ENCODE data around the gene TRERF1. TPM values are rescaled to one million over a fixed set of nuclear protein-coding genes. Genes with fewer than 3 reads are reported as not detected.

The TRERF1 gene
- polyA plus RNA-seq, 1 of the 3 experiments (the other 2 are of a cell fraction): 3.6 TPM

GRCh38 chr6:42224222-42225028 lies 227.3 kb downstream of the TRERF1 start:
- 0 out of 2 replicates have a peak overlapping the region, but pooled peaks have one; percentile 7 for H2AFZ ChIP-seq (ENCODE audit: low read depth)
- H3K27me3 ChIP-seq (ENCODE audit: insufficient read depth): no peaks in the 10 kb centered on the region
- H3K36me3 ChIP-seq (replicated peaks in 1 of 2; ENCODE audit: control insufficient read depth in 1 of 2, insufficient read depth in 2 of 2, low read length in 1 of 2): peaks cover 3 to 7% of the 10 kb centered on the region in 2 experiments
- POLR2A ChIA-PET: no interaction called here
- DNase-seq: no peak
- peak overlapping the region; percentile 24 for H3K4me2 ChIP-seq
- H3K9me2 ChIP-seq: no peaks in the 10 kb centered on the region
- CTCF ChIA-PET: interaction anchor here (1.7 to 1.9 kb wide), 2 partner anchors 9 to 323 kb away, joined by 3 to 9 read pairs; no protein-coding TSS in a partner anchor
- no peak overlapping the region for H3K4me3 ChIP-seq (ENCODE audit: low read depth in 2 of 2, low read length in 1 of 2)
- peaks cover 25% of the 10 kb centered on the region for H3F3A ChIP-seq (replicated peaks; ENCODE audit: insufficient read depth)
- H3K9me3 ChIP-seq: no peaks in the 10 kb centered on the region
- H3K9ac ChIP-seq: peak overlapping the region; percentile 55; the same call in 1 of the 2 replicates
- peak overlapping the region in 1 of 2 experiments; percentile 85; a peak in 3 of 4 replicates for H3K27ac ChIP-seq (ENCODE audit: low read depth in 2 of 2, low read length in 1 of 2)
- H3K4me1 ChIP-seq (ENCODE audit: control insufficient read depth in 1 of 2, insufficient read depth in 2 of 2, low read depth in 1 of 2, low read length in 1 of 2): peaks cover 3 to 21% of the 10 kb centered on the region in 2 experiments
- no peaks in the 10 kb centered on the region for H4K20me1 ChIP-seq (ENCODE audit: insufficient read depth)
- 51% methylated on average over 12 of the region's 12 CpGs for WGBS (ENCODE audit: low lambda C conversion rate)
- H3K79me2 ChIP-seq (ENCODE audit: insufficient read depth): no peaks in the 10 kb centered on the region
- TF ChIP-seq TCF12 (IDR thresholded peaks at IDR 0.05) (peak; percentile 80), MXI1 (IDR thresholded peaks at IDR 0.05; ENCODE audit: low read depth, low read length) (no peak), RXRA (IDR thresholded peaks at IDR 0.05; ENCODE audit: borderline replicate concordance, low read depth) (peak; percentile 47; the same call in 1 of the 2 replicates), EP300 (IDR thresholded peaks at IDR 0.05; ENCODE audit: borderline replicate concordance in 1 of 2, low read depth in 1 of 2, low read length in 1 of 2) (peak in 1 of 2 experiments; percentile 45; a peak in 1 of 4 replicates), JUND (IDR thresholded peaks at IDR 0.05) (peak; percentile 93), POLR2AphosphoS5 (IDR thresholded peaks at IDR 0.05; ENCODE audit: low read depth, low read length) (peak; percentile 71; the same call in 1 of the 2 replicates), NFIC (IDR thresholded peaks at IDR 0.05; ENCODE audit: borderline replicate concordance) (no peak), ELF1 (IDR thresholded peaks at IDR 0.05) (no peak), YY1 (IDR thresholded peaks at IDR 0.05; ENCODE audit: low read depth) (no peak), SMC3 (IDR thresholded peaks at IDR 0.05; ENCODE audit: low read depth, low read length) (no peak), TAF1 (IDR thresholded peaks at IDR 0.05; ENCODE audit: borderline replicate concordance, low read depth, low read length) (no peak), RAD21 (IDR thresholded peaks at IDR 0.05; ENCODE audit: low read length) (no peak), FOSL2 (IDR thresholded peaks at IDR 0.05; ENCODE audit: borderline replicate concordance, low read depth) (peak; percentile 99), FOXJ3 (CRISPR knock-in tag; IDR thresholded peaks at IDR 0.05) (no peak), PBX3 (IDR thresholded peaks at IDR 0.05) (peak; percentile 49; the same call in 1 of the 2 replicates), NRF1 (IDR thresholded peaks at IDR 0.05; ENCODE audit: low read depth, low read length) (no peak), MEF2A (IDR thresholded peaks at IDR 0.05; ENCODE audit: borderline replicate concordance, low read depth) (no peak), GABPA (IDR thresholded peaks at IDR 0.05; ENCODE audit: low read depth) (no peak), MAX (IDR thresholded peaks at IDR 0.05; ENCODE audit: low read depth) (no peak), USF1 (IDR thresholded peaks at IDR 0.05; ENCODE audit: borderline replicate concordance, low read depth) (no peak), CHD2 (IDR thresholded peaks at IDR 0.05; ENCODE audit: low read length, partially characterized antibody) (no peak), RFX5 (IDR thresholded peaks at IDR 0.05; ENCODE audit: low read length) (no peak), IRF3 (IDR thresholded peaks at IDR 0.05; ENCODE audit: low read depth, low read length) (no peak), SIN3A (IDR thresholded peaks at IDR 0.05; ENCODE audit: borderline replicate concordance, low read depth, low read length) (no peak), RCOR1 (IDR thresholded peaks at IDR 0.05; ENCODE audit: low read length) (no peak), EZH2phosphoT487 (IDR thresholded peaks at IDR 0.05; ENCODE audit: borderline replicate concordance, low read depth) (no peak)
- TF ChIP-seq, protein P1, sequence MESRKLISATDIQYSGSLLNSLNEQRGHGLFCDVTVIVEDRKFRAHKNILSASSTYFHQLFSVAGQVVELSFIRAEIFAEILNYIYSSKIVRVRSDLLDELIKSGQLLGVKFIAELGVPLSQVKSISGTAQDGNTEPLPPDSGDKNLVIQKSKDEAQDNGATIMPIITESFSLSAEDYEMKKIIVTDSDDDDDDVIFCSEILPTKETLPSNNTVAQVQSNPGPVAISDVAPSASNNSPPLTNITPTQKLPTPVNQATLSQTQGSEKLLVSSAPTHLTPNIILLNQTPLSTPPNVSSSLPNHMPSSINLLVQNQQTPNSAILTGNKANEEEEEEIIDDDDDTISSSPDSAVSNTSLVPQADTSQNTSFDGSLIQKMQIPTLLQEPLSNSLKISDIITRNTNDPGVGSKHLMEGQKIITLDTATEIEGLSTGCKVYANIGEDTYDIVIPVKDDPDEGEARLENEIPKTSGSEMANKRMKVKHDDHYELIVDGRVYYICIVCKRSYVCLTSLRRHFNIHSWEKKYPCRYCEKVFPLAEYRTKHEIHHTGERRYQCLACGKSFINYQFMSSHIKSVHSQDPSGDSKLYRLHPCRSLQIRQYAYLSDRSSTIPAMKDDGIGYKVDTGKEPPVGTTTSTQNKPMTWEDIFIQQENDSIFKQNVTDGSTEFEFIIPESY (IDR thresholded peaks at IDR 0.05; ENCODE audit: borderline replicate concordance, low read depth): no peak
- TF ChIP-seq, protein P2, sequence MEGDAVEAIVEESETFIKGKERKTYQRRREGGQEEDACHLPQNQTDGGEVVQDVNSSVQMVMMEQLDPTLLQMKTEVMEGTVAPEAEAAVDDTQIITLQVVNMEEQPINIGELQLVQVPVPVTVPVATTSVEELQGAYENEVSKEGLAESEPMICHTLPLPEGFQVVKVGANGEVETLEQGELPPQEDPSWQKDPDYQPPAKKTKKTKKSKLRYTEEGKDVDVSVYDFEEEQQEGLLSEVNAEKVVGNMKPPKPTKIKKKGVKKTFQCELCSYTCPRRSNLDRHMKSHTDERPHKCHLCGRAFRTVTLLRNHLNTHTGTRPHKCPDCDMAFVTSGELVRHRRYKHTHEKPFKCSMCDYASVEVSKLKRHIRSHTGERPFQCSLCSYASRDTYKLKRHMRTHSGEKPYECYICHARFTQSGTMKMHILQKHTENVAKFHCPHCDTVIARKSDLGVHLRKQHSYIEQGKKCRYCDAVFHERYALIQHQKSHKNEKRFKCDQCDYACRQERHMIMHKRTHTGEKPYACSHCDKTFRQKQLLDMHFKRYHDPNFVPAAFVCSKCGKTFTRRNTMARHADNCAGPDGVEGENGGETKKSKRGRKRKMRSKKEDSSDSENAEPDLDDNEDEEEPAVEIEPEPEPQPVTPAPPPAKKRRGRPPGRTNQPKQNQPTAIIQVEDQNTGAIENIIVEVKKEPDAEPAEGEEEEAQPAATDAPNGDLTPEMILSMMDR (IDR thresholded peaks at IDR 0.05): no peak

All from SK-N-SH (cell line).